Measurements from ENCODE around the gene JAG2. TPM values are rescaled to one million over a fixed set of nuclear protein-coding genes. Genes with fewer than 3 reads are reported as not detected.

Gene JAG2
- total RNA-seq, 1 experiment from 2014 or later = 43.7 TPM

GRCh38 chr14:105179191-105179590 is 10.6 kb upstream of the JAG2 start:
- in situ Hi-C loops (cut with HindIII; ENCODE audit: low pct_unique_long_range_greater_than_20kb, low sequenced_read_pairs) (no loop called here), intact Hi-C loops (cut with micrococcal nuclease; ENCODE audit: unreplicated experiment) (no loop called here)
- ATAC-seq = no peak
- BruUV-seq (replicated peaks) = no TSS peak
- Histone ChIP-seq H3K4me3 (ENCODE audit: low read depth in 2 of 2, low read length in 2 of 2) (no peak overlapping the region), H3K36me3 (ENCODE audit: control insufficient read depth, insufficient read depth, low read length) (no peaks in the 10 kb centered on the region), H3K27me3 (ENCODE audit: control insufficient read depth, insufficient read depth, low read length) (no peaks in the 10 kb centered on the region), H3K9me3 (ENCODE audit: control insufficient read depth, insufficient read depth, low read depth, low read length) (no peaks in the 10 kb centered on the region), H3K4me1 (ENCODE audit: control insufficient read depth, insufficient read depth, low read length) (no peaks in the 10 kb centered on the region; the same call in 1 of the 2 replicates), H3K27ac (ENCODE audit: low read length) (no peak overlapping the region)
- POLR2A ChIA-PET = no interaction called here
- no peak for TF ChIP-seq TCF7L2 (IDR thresholded peaks at IDR 0.05; ENCODE audit: low read depth, low read length)
- no peak for TF ChIP-seq CTCF (IDR thresholded peaks at IDR 0.05)
- TF ChIP-seq POLR2AphosphoS5 (IDR thresholded peaks at IDR 0.05; ENCODE audit: low read depth, low read length) = no peak
- TF ChIP-seq REST (IDR thresholded peaks at IDR 0.05; ENCODE audit: insufficient read depth in 1 of 2, low read depth in 2 of 2, low read length in 1 of 2) = no peak
- no peak for TF ChIP-seq SIN3A (IDR thresholded peaks at IDR 0.05; ENCODE audit: borderline replicate concordance, insufficient read depth, low read depth, low read length)
- DNase-seq (ENCODE audit: low read depth, low spot score) = no peak
- CTCF ChIA-PET = no interaction called here

GRCh38 chr14:105178868-105179140 is 10.2 kb upstream of the JAG2 start:
- H3K4me1 ChIP-seq (ENCODE audit: control insufficient read depth, insufficient read depth, low read length) = no peaks in the 10 kb centered on the region; the same call in 1 of the 2 replicates
- in situ Hi-C loops (cut with HindIII; ENCODE audit: low pct_unique_long_range_greater_than_20kb, low sequenced_read_pairs) = no loop called here
- H3K36me3 ChIP-seq (ENCODE audit: control insufficient read depth, insufficient read depth, low read length) = no peaks in the 10 kb centered on the region
- ChIA-PET CTCF (no interaction called here), POLR2A (no interaction called here)
- BruUV-seq (replicated peaks) = no TSS peak
- no peak overlapping the region for H3K27ac ChIP-seq (ENCODE audit: low read length)
- ATAC-seq (no peak), DNase-seq (ENCODE audit: low read depth, low spot score) (no peak)
- H3K4me3 ChIP-seq (ENCODE audit: low read depth in 2 of 2, low read length in 2 of 2) = no peak overlapping the region
- no peaks in the 10 kb centered on the region for H3K27me3 ChIP-seq (ENCODE audit: control insufficient read depth, insufficient read depth, low read length)
- intact Hi-C loops (cut with micrococcal nuclease; ENCODE audit: unreplicated experiment) = no loop called here
- TF ChIP-seq CTCF (IDR thresholded peaks at IDR 0.05) (no peak), TCF7L2 (IDR thresholded peaks at IDR 0.05; ENCODE audit: low read depth, low read length) (no peak), REST (IDR thresholded peaks at IDR 0.05; ENCODE audit: insufficient read depth in 1 of 2, low read depth in 2 of 2, low read length in 1 of 2) (no peak), POLR2AphosphoS5 (IDR thresholded peaks at IDR 0.05; ENCODE audit: low read depth, low read length) (no peak), SIN3A (IDR thresholded peaks at IDR 0.05; ENCODE audit: borderline replicate concordance, insufficient read depth, low read depth, low read length) (no peak)
- no peaks in the 10 kb centered on the region for H3K9me3 ChIP-seq (ENCODE audit: control insufficient read depth, insufficient read depth, low read depth, low read length)

All from Panc1 (cell line).